Measurements from ENCODE around the gene UVRAG. TPM values are rescaled to one million over a fixed set of nuclear protein-coding genes. Genes with fewer than 3 reads are reported as not detected.

The UVRAG gene
- total RNA-seq, 2 donors from 2014 or later = 15.9 to 22.4 TPM

DNA sequence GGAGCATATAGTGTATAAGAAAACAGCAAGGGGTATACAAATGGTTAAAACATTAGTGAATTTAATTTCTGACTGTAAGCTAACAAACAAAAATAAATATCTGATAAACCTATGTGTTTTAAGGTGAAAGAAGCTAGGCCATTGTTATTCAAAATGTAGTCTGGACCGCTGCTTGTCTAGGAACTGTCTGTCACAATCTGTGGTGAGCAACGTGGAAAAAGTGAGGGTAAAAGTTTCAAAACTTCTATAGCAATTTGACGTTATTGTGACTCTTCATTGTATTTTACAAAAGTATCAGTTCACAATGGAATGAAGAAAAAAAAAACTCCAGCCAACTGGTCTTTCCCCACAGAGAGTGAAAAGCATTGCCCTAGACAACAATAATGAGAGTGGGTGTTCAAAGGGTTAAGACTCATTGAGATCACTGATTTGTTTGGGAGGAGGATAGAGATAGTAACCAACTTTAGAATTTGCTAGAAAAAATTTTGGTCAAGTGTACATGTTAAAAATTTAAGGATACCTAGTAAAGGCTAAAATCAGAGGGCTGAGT lies 79.1 kb downstream of the UVRAG start:
- no peak for ATAC-seq
- intact Hi-C loops (cut with DNase I, micrococcal nuclease) = no loop called here
- DNase-seq = no peak

DNA sequence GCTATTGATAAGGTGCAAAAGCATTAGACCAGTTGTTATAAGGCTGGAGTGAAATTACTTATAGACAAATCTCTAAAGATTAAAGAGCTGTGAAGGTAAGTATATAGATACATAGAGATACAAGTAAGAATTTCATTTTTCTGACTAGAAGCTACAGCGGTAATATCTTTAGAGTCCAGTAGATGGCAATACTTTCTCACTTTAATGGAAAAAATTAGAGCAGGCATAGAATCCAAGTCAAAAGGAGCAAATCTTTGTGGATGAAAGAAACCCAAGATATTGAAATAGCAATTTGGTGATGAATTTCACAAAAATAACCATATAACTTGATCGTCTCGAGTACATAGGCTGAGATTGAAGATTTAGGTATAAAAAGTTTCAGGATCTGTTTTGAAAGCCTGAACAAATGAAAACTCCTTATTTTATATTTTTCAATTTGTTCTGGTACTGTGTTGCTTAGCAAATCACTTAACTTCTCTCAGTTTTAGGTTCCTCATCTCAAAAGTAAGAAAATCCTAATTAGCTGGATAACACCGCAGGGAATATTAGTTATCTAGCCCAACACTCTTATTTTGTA lies 81.9 kb downstream of the UVRAG start:
- peak; percentile 62 for ATAC-seq
- intact Hi-C loops (cut with DNase I, micrococcal nuclease) = loop anchor here in 1 of 2 donors (2.0 to 5.0 kb wide), 2 partner anchors 256 to 420 kb away; no protein-coding TSS in a partner anchor
- DNase-seq = no peak

DNA sequence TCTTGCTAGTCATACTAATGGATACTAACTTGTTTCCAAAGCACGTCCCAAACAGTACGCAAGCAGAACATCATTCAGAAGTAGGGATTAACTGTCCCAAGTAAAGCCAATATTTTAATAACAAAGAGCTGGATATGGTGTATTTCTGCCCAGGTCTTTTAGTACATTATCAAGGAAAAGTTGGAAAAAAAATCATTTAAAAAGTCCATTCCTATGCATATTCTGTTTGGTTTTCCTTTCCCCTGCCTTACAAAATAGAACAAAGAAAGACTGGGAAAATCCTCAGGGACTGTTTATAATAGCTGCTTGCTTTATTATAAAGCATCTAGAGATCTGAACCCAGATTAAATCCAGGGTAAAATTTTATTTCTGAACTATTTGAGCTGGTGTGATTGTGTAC lies 83.9 kb downstream of the UVRAG start:
- no peak for DNase-seq
- intact Hi-C loops (cut with DNase I, micrococcal nuclease) = loop anchor here in 1 of 2 donors (5.0 kb wide), 1 partner anchor 418 kb away; no protein-coding TSS in a partner anchor
- no peak for ATAC-seq

DNA sequence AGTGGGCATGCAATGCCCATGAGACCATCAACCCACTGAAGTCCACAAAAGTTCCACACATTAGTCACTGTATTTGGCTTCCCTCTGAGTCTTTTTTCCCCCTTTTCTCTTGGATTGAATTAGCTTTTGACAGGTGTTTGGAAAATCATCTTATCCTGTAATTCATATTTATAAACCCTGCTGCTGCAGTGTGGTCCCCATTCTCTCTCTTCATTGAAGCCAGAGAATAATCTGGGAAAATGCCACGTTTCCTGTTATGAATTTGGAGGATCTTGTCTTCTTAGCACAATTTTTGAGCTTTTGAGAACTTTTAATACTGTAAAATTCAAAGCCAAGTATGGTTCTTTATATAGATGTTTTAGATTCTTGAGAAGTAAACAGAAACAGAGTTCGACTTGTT lies 84.8 kb downstream of the UVRAG start:
- intact Hi-C loops (cut with DNase I, micrococcal nuclease) = loop anchor here in 1 of 2 donors (5.0 kb wide), 1 partner anchor 417 kb away; no protein-coding TSS in a partner anchor
- no peak for ATAC-seq

DNA sequence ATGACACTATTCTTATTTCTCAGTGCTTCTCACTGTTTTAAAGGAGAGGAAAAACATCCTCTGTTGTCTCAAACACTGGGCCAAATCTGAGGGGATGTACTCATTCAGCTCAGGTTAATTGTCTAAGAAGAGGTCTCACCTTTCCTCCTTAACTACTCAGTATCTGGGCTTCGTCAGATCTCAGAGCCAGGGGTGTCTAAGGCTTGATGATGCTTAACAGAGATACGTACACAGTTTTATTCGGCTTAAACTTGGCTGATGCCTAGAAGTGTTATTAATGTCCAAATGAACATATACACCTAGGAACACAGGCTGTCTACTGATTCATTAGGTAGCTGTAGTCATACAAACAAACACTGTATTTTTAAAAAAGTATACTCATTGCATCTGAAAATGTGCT lies 85.8 kb downstream of the UVRAG start:
- intact Hi-C loops (cut with DNase I, micrococcal nuclease) = no loop called here
- no peak for DNase-seq
- no peak for ATAC-seq

More for the DNA sequence above, 84.8 kb downstream of the UVRAG start:
- DNase-seq = no peak

DNA sequence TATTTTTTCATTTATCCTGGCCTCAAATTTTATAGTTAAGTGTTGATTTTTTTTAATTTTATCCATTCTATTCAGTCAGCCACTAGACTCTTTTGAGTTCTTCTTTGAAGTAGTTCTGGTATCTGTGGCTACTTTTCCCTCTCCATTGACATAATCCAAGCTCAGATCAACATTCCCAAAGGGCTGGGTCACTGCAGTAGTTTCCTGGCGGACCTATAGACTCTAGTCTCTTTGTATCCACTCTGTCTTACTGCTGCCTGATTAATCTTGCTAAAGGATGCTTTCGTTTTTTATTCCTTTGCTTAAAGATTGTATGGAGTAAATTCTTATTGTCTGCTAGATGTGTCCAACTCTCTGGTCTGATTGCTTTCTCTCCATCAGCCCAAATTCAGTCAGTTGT lies 87.6 kb downstream of the UVRAG start:
- intact Hi-C loops (cut with DNase I, micrococcal nuclease) = no loop called here
- ATAC-seq = no peak
- DNase-seq = no peak

DNA sequence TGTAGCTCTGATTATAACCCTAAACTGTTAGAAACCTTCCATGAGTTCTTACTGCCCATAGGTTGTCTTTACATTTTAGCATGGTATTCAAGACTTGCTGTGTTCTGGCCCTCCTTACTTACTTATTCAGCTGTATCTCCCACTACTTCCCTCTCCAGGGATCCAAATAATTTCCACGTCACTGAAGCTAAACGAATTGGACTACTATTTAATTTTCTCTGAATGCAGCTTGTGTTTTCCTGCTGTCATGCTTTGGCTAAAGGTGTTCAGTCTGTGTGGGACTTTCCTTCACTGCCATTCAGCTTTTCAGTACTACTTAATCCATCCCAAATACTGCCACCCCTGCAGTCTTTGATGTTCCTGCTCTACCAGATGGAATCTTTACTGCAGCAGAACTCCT lies 88.3 kb downstream of the UVRAG start:
- intact Hi-C loops (cut with DNase I, micrococcal nuclease) = no loop called here
- ATAC-seq (no peak), DNase-seq (no peak)

DNA sequence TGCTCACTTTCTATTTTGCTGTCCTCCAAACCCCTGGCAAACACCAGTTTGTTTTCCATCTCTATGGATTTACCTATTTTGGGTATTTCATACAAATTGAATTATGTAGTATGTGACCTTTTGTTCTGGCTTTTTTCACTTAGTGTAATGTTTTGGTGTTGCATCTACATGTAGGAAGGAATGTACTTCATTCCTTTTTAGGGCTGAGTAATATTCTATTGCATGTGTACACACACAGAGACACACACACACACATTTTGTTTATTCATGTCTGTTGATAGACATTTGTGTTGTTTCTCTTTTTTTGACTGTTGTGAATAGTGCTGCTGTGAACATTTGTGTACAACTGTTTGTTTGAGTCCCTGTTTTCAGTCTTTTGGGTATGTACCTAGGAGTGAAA lies 90.4 kb downstream of the UVRAG start:
- DNase-seq = no peak
- intact Hi-C loops (cut with DNase I, micrococcal nuclease) = no loop called here
- ATAC-seq = no peak

DNA sequence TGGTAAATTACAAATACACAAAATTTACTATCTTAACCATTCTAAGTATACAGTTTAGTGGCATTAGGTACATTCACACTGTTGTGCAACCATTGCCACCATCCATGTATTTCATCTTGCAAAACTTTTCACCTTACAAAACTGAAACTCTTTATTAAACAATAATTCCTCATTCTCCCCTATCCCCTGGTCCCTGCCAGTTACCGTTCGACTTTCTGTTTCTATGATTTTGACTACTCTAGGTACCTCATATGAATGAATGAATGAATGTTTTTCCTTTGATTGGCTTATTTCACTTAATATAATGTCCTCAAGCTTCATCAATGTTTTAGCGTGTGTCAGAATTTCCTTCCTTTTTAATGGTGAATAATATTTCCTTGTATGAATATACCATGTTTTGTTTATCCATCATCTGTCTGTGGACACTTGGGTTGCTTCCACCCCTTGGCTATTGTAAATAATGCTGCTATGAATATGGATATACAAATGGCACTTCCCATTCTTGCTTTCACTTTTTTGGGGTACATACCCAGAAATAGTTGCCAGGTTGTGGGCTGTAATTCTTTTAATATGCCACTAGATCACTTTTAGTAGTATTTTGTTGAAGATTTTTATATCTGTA lies 93.0 kb downstream of the UVRAG start:
- DNase-seq (no peak), ATAC-seq (no peak)
- intact Hi-C loops (cut with DNase I, micrococcal nuclease) = no loop called here

DNA sequence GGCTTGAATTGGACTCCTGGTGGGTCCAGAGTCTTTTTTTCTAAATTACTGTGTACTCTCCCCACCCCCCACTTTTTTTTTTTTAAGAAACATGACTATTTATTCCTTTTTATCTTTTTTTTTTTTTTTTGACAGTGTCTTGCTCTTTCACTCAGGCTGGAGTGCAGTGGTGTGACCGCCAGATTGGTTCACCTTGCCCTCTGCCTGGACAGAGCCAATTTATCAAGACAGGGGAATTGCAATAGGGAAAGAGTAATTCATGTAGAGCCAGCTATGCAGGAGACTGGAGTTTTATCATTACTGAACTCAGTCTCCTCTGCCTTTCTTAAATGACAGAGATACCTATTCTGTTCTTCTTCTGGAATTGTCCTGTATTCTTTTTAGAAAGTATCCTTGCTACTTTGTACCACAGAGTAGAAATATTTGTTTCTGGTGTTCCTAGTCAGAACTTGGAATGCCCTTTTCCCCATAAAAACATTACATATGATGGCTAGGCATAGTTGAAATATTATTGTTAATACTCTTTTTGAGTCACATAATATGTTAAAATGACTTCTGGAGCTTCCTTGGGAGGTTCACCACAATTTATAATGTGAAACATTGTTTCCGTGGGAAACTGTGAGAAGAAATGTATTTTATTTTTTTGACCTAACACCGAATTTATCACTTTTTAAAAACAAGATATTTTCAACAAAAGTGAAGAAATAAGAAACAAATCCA lies 95.6 kb downstream of the UVRAG start:
- intact Hi-C loops (cut with DNase I, micrococcal nuclease) = no loop called here
- DNase-seq (no peak), ATAC-seq (no peak)

DNA sequence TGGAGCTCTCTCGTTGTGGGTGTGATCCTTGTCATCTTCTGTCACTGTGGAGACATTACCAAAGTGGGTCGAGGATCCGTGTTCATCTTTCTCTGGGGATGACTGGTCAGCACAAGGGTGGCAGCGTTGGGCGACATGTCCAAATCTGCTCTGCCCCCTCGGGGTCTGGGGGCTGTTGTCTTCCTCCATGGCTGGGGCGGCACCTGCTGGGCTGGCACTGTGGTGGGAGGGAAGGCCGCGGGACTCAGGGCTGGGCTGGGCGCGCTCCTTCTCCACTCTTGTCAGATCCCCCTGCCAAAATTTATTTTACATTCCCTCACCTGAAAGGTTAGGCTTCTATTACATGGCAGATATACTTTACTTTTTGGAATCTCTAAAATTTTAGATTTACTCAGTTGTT lies 96.4 kb downstream of the UVRAG start:
- no peak for ATAC-seq
- DNase-seq = no peak
- intact Hi-C loops (cut with DNase I, micrococcal nuclease) = no loop called here

DNA sequence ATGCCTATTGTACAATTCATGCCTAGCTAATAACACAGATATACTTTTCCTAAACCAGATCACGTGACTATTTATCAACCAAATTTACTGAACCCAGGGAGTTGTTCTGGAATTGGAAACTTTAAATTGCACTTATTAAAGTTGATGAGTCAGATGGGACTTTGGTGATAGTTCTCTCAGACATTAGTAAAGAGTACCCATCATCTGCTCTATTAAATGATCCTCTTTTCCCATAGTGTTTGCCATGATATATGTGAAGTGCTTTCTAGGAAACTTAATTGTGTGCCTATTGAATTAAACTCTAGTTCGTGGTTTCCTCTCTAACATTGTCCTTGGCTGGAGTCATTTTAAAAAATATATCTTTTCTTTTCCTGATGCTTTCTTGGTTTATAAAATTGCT lies 99.0 kb downstream of the UVRAG start:
- intact Hi-C loops (cut with DNase I, micrococcal nuclease) = no loop called here
- ATAC-seq = no peak
- no peak for DNase-seq

DNA sequence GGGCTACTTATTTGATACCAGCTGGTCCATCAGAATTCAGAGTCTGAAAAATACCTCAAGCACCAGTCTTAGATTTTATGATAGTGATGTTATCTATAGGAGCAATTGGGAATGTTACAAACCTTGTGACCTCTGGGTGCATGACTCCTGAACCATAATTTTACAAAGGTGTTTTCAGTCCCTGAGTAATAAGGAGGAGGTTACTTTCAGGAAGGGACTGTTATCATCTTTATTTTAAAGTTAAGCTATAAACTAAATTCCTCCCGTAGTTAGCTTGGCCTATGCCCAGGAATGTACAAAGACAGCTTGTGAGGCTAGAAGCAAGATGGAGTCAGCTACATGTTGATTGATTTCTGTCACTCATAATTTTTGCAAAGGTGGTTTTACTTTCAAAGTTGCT lies 101.9 kb downstream of the UVRAG start:
- no peak for DNase-seq
- peak; percentile 84 for ATAC-seq
- intact Hi-C loops (cut with DNase I, micrococcal nuclease) = no loop called here

DNA sequence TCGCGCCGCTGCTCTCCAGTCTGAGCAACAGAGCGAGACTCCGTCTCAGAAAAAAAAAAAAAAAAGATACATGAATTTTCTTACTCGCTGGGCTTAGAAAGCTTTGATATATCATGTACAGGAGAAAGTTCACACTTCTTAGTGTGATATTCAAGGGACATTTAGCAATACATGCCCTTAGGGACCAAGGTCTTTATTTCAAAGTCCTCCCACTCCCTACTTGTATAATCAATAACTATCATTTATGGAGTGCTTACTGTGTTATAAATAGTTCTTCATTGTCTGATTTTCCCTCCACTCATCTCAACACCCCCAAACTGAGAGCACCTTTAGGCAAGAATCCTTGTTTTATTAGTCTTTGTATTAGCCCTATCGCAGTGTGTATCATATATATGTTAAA lies 103.3 kb downstream of the UVRAG start:
- DNase-seq = no peak
- no peak for ATAC-seq
- intact Hi-C loops (cut with DNase I, micrococcal nuclease) = no loop called here

DNA sequence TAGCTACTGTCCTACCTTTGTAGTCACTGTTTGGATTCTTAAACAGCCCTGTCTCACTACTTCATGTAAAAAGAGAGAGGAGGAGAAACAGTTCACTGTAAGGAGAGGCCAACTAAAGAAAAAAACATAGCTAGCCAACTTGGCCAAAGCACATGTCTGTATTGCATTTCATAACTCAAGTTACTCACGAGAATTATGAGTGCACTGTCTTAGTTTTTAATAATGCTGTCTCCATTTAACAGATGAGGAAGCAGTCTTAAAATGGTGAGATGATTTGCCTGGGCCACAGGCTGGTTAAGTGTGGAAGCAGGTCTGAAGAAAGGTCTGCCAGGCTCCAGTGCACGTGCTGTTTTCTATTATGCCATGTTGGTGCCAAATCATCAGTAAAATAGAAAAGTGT lies 104.5 kb downstream of the UVRAG start:
- intact Hi-C loops (cut with DNase I, micrococcal nuclease) = no loop called here
- DNase-seq (no peak), ATAC-seq (no peak)

DNA sequence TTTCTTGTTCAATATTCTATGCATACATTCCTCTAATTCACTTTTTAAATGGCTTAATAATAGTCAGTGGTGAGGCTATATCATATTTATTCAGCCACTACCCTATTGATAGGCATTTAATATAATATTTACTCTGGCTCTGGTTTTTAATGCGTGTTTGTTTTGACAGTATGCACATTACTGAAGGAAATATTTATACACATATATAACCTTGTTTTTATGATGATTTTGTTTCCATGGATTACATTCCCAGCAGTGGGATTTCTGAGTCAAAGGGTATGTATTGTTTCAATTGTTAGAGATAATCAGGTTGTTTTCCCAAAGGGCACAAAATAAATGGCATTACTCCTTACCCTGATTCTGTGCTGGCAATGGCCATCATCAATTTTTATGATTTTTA lies 105.8 kb downstream of the UVRAG start:
- intact Hi-C loops (cut with DNase I, micrococcal nuclease) = no loop called here
- DNase-seq (no peak), ATAC-seq (no peak)

DNA sequence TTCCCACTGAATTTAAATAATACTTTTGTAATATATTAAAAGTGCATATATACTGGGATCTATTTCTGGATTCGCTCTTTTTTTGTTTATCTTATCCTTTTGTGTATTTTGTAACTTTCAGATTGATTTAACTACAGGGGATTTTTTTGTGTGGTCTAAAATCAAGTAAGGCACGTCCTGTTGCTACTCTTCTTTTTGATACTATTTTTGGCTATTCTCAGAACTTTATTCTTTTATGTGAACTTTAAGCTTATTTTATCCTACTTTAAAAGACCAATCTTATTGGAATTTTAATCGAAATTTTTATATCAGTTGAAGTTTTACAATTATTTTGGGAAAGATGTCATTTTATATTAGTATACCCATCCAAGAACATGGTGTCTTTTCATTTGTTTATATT lies 106.8 kb downstream of the UVRAG start:
- ATAC-seq = no peak
- DNase-seq = no peak
- intact Hi-C loops (cut with DNase I, micrococcal nuclease) = no loop called here

DNA sequence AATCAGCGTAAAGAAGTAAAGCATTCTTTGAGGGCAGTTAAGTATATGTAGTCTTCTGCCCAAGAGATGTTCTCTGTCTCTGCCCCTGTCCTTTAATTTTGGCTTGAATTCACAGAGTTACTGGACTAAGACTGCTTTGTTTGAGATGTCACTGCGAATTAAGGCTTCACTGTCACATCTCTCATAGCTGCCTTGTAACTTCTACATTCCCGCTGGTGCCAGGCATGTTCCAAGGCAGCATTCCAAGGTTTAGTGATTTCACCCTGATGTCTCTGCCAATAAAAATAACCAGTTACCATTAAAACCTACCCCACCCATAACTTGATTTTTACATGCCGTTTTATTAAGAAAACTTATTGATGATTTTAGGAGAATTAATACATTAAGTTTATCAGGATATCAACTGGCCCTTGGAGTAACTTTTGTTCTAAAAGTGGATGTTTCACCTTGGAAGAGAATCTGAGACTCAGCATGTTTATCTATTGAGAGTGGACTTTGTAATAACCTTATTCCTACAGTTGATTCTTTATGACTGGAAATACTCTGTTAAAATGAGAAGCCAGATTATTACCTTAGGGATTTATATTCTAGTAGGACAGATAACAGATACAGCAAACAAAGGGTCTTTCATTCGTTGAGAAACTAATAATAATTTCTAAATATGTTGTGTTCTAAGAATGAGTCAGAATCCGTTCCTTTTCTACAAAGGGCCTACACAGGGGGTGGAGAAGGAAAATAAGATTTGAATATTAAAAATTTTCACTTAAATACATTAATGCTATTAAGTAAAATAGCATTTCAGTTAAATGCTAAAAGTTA lies 110.2 kb downstream of the UVRAG start:
- ATAC-seq (peak; percentile 82), DNase-seq (no peak)
- intact Hi-C loops (cut with DNase I, micrococcal nuclease) = no loop called here

DNA sequence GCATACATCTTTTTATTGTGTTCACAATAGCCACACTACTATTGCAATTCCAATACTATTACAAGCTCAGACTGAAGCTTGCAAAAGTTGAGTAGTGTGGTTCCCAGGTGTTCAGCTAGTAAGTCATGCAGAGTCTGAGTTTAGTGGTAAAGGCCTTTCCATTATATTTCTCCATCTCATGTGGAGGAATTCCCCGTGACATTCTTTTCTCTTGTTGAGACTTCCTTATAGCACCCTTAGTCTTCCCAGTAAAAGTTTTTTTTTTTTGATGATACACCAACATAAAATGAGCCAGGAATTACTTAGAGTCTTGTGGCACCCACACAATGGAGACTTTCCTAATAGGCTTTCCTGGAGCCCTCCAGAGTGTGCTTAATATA lies 110.8 kb downstream of the UVRAG start:
- intact Hi-C loops (cut with DNase I, micrococcal nuclease) = no loop called here

More for the DNA sequence above, 110.8 kb downstream of the UVRAG start:
- DNase-seq = no peak
- ATAC-seq = peak; percentile 94

Data from left colon (tissue), 2 donors.